Measurements from ENCODE around the gene PRIM2.
"Not testable (repeated sequence)": the region's sequence is repeated elsewhere in the genome, so short reads cannot be mapped to it uniquely, and the experiment has no call there.

GRCh38 chr6:57431742-57432141 lies 114.3 kb downstream of the PRIM2 start:
- TF ChIP-seq CTCF, EZH2phosphoT487 (IDR thresholded peaks at IDR 0.05; ENCODE audit: low read length): not testable (repeated sequence)
